ENCODE results near the gene PSMA7. TPM values are rescaled to one million over a fixed set of nuclear protein-coding genes. Genes with fewer than 3 reads are reported as not detected.

The PSMA7 gene
- total and polyA plus RNA-seq, 2 donors (not counting 1 experiment from before 2014, with no cell fraction given): 140 to 252 TPM

GRCh38 chr20:62186887-62187866 is 44.0 kb upstream of the PSMA7 start:
- ChIA-PET POLR2A (no interaction called here), CTCF (no interaction called here)
- Histone ChIP-seq H3K9ac (ENCODE audit: low read length) (no peak overlapping the region), H3K4me1 (ENCODE audit: control insufficient read depth in 2 of 2, insufficient read depth in 2 of 2, low read length in 2 of 2) (peaks cover 8 to 14% of the 10 kb centered on the region in 2 donors), H3K27ac (ENCODE audit: low read length in 2 of 2) (no peak overlapping the region), H3K4me3 (ENCODE audit: control extremely low read depth in 1 of 5, extremely low read depth in 1 of 5, insufficient read depth in 1 of 5, low read depth in 2 of 5, low read length in 4 of 5) (no peak overlapping the region), H3K79me2 (ENCODE audit: control insufficient read depth, insufficient read depth, low read length) (peaks cover 80% of the 10 kb centered on the region), H3K9me3 (ENCODE audit: control extremely low read depth in 1 of 3, control insufficient read depth in 2 of 3, insufficient read depth in 1 of 3, low read length in 2 of 3) (no peaks in the 10 kb centered on the region), H2AFZ (ENCODE audit: insufficient read depth, low read depth, low read length, poor library complexity, severe bottlenecking) (no peak overlapping the region), H3K36me3 (replicated peaks in 1 of 2; ENCODE audit: control extremely low read depth in 1 of 2, control insufficient read depth in 1 of 2, extremely low read depth in 1 of 2, insufficient read depth in 2 of 2, low read length in 1 of 2) (peaks cover 4 to 25% of the 10 kb centered on the region in 2 experiments), H4K20me1 (ENCODE audit: control insufficient read depth, insufficient read depth, low read length, poor library complexity, severe bottlenecking) (peaks cover 25% of the 10 kb centered on the region), H3K4me2 (replicated peaks; ENCODE audit: low read depth, low read length, poor library complexity, severe bottlenecking) (no peak overlapping the region), H3K27me3 (replicated peaks in 1 of 4; ENCODE audit: control extremely low read depth in 1 of 4, control insufficient read depth in 3 of 4, insufficient read depth in 4 of 4, low read length in 3 of 4) (no peaks in the 10 kb centered on the region)
- ATAC-seq (ENCODE audit: low read depth) (no peak), DNase-seq (no peak)
- WGBS (ENCODE audit: insufficient coverage): 100% methylated on average over 8 of the region's 13 CpGs
- H3K9me3 Mint-ChIP-seq (ENCODE audit: insufficient read depth): no peaks in the 10 kb centered on the region
- H3K27me3 Mint-ChIP-seq: no peaks in the 10 kb centered on the region
- peaks cover 36% of the 10 kb centered on the region for H3K4me1 Mint-ChIP-seq
- TF ChIP-seq EZH2 (IDR thresholded peaks at IDR 0.05; ENCODE audit: borderline replicate concordance, insufficient read depth, low read depth, low read length, poor library complexity, severe bottlenecking) (no peak), CTCF (IDR thresholded peaks at IDR 0.05) (no peak)
- intact Hi-C loops (cut with micrococcal nuclease): no loop called here
- no peak overlapping the region for H3K27ac Mint-ChIP-seq
- H3K4me3 Mint-ChIP-seq: no peak overlapping the region

- no peak overlapping the region for H3K9ac ChIP-seq (ENCODE audit: low read length)
- Mint-ChIP-seq H3K27me3 (no peaks in the 10 kb centered on the region), H3K9me3 (ENCODE audit: insufficient read depth) (no peaks in the 10 kb centered on the region), H3K4me1 (peaks cover 42% of the 10 kb centered on the region), H3K27ac (no peak overlapping the region), H3K4me3 (peak overlapping the region; percentile 32)
- intact Hi-C loops (cut with micrococcal nuclease): no loop called here
- ChIA-PET POLR2A (no interaction called here), CTCF (no interaction called here)
- peaks cover 13 to 18% of the 10 kb centered on the region in 2 donors for H3K4me1 ChIP-seq (ENCODE audit: control insufficient read depth in 2 of 2, insufficient read depth in 2 of 2, low read length in 2 of 2)
- no peak overlapping the region for H3K4me2 ChIP-seq (replicated peaks; ENCODE audit: low read depth, low read length, poor library complexity, severe bottlenecking)
- H3K36me3 ChIP-seq (replicated peaks in 1 of 2; ENCODE audit: control extremely low read depth in 1 of 2, control insufficient read depth in 1 of 2, extremely low read depth in 1 of 2, insufficient read depth in 2 of 2, low read length in 1 of 2): peaks cover 4 to 18% of the 10 kb centered on the region in 2 experiments
- H3K4me3 ChIP-seq (ENCODE audit: control extremely low read depth in 1 of 5, extremely low read depth in 1 of 5, insufficient read depth in 1 of 5, low read depth in 2 of 5, low read length in 4 of 5): peak overlapping the region in 1 of 5 experiments; percentile 15
- TF ChIP-seq CTCF (IDR thresholded peaks at IDR 0.05) (no peak), EZH2 (IDR thresholded peaks at IDR 0.05; ENCODE audit: borderline replicate concordance, insufficient read depth, low read depth, low read length, poor library complexity, severe bottlenecking) (no peak)
- no peak overlapping the region for H2AFZ ChIP-seq (ENCODE audit: insufficient read depth, low read depth, low read length, poor library complexity, severe bottlenecking)
- H3K9me3 ChIP-seq (ENCODE audit: control extremely low read depth in 1 of 3, control insufficient read depth in 2 of 3, insufficient read depth in 1 of 3, low read length in 2 of 3): no peaks in the 10 kb centered on the region
- peaks cover 20% of the 10 kb centered on the region for H4K20me1 ChIP-seq (ENCODE audit: control insufficient read depth, insufficient read depth, low read length, poor library complexity, severe bottlenecking)
- WGBS (ENCODE audit: insufficient coverage): 100% methylated on average over 1 of the region's 3 CpGs
- H3K27ac ChIP-seq (ENCODE audit: low read length in 2 of 2): no peak overlapping the region
- H3K79me2 ChIP-seq (ENCODE audit: control insufficient read depth, insufficient read depth, low read length): peaks cover 74% of the 10 kb centered on the region
- no peaks in the 10 kb centered on the region for H3K27me3 ChIP-seq (replicated peaks in 1 of 4; ENCODE audit: control extremely low read depth in 1 of 4, control insufficient read depth in 3 of 4, insufficient read depth in 4 of 4, low read length in 3 of 4)
- no peak for DNase-seq
- no peak for ATAC-seq (ENCODE audit: low read depth)
Observed at GRCh38 chr20:62186096-62186426, 42.9 kb upstream of the PSMA7 start.
